NCI-H748 treated with DMSO at 0.1 percent for 48 hours (cell line): ENCODE results near the gene UBTD2.

Source experiments
- DNase-seq: peaks from one replicate; lab custom pipeline; 2025; lab: John Stamatoyannopoulos, UW

Gene UBTD2

DNA sequence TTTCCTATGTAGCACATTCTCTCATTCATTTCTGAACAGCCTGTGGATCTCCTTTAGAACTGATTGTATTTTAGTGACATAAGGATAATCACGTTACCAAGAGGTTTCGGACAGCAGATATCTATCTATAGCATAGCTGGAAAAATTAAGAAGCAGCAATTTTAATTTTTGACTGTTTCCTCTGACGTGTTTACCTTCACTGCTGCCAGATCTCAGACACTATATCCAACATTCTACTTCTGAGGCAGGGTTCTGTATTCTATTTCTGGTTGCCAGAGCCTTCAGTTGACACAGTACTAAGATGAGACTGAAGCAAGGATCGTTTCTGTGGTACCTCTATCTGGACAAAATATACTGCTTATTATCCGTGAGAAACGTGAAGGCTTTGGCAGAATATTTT lies 89.7 kb downstream of the UBTD2 start, which contains the start of gene EFCAB9:
EFCAB9 (plus strand) TSS at position 301 of the 400 bp plus-strand sequence; CDS start at position 302, 1 bp downstream.
- DNase-seq = no peak

DNA sequence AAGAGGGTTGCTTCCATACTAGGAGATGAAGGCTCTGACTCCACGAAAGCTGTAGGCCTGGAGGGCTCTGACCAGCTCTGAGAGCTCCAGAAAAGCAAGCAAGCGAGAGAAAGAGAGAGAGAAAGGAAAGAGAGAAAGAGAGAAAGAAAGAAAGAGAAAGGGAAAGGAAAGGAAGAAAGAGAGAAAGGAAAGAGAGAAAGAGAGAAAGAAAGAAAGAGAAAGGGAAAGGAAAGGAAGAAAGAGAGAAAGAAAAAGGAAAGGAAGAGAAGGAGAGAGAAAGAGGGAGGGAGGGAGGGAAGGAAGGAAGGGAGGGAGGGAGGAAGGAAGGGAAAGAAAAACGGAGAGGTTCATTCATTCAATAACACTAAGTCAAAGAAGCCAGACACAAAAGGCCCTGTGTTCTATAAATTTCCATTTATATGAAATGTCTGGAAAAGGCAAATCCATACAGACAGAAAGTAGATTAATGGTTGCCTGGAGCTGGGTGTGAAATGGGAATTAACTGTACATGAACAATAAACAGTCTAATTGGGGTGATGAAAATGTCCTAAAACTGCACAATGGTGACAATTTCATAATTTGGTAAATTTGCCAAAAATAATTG lies 93.8 kb downstream of the UBTD2 start:
- DNase-seq = no peak

- DNase-seq = no peak
Observed at GRCh38 chr5:172188893-172189692, 94.5 kb downstream of the UBTD2 start.

DNA sequence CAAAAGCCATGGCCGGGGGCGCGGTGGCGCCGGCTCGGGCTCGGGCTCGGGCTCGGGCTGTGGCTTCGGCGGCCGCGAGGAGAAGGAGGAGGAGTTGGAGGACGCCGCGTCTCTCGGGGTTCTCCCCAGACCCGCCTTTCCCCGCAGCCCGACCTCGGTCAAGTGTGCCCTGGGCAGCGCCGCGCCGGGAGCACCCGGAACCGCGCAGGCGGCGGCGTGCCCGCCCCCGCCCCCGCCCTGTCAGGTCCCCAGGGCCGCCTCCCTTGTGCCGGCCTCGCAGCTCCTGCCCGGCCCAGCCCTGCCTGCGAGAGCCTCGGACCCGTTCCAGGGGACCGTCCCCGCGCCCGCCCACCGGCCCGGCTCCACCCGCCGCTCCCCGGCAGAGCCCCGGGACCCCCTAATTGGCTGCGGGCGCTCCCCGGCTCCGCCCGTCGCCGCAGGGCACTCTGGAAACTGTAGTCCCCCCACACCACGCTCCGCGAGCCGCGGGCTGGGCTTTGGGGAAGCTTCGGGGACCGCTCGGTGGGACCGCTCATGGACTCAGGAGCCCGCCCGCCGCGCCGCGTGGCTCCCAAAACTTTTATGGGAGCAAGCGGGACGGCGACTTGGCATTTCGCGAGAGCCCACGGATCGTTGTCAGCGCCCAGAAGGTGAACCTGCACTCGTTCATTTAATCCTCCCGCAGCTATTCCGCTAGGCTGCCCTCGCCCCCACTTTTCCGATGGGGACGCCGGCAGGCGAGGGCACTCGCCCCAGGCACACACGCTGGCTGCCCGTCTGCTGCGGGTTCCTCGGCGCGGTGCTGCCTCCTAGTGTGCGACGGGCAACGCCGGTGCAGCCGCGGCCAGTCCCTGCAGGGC lies 95.3 kb downstream of the UBTD2 start, which contains the start of gene STK10:
STK10 (minus strand) TSS at position 192 of the 860 bp plus-strand sequence; CDS start at position 10, 182 bp downstream.
- peak; percentile 82 for DNase-seq

DNA sequence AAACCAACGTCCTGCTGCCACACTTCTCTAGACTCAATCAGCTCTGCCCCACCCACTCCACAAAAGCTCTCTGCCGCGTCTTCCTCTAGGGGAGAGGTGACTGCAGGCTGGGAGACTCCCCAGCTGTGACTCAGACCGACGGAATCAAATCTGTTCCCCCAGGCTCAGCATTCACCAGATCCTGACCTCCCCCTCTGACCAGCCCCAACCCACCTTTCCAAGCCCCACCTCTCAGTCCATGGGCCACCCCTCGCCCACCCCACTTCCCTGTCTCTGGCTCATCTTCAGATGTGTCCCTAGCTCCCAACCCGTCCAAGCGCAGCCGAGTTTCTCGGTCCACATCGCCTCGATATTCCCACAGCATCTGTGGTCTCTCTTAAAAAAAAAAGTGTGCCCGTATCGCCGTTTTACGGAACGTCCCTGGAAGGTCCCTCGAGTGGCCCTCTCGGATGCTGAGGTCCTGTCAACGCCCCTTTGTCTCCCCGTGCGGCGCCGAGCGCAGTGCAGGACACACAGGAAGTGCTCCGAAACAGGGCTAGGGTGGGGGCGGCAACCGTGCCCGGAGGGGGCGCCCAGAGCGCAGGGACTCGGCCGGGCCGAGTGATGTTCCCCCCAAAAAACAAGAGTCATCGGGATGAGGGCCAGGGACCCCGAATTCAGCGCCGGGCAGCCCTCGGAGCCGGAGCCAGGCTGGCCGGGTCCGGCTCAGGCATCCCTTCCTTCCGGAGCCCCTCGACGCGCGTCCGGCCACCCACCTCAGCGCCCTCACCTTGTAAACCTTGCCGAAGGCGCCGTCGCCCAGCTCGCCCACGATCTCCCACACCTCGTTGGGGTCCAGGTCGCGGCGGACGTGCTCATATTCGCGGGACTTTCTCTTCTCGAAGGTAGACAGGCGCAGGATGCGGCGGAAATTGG lies 96.2 kb downstream of the UBTD2 start:
- peak; percentile 25 for DNase-seq

GRCh38 chr5:172186114-172186695 lies 97.4 kb downstream of the UBTD2 start:
- no peak for DNase-seq

- DNase-seq = no peak
Observed at GRCh38 chr5:172185096-172185461, 98.5 kb downstream of the UBTD2 start.

GRCh38 chr5:172183881-172184280 lies 99.7 kb downstream of the UBTD2 start:
- no peak for DNase-seq

DNA sequence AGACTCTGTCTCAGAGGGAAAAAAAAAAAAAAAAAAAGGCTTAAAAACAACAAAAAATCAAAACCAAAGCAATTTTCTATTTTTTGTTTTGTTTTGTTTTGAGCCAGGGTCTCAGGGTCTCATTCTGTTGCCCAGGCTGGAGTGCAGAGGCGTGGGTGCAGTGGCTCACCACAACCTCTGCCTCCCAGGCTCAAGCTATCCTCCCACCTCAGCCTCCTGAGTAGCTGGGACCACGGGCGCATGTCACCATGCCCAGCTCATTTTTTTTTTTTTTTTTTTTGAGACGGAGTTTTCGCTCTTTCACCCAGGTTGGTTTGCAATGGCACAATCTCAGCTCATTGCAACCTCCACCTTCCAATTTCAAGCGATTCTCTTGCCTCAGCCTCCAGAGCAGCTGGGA lies 101.3 kb downstream of the UBTD2 start:
- DNase-seq = no peak

DNA sequence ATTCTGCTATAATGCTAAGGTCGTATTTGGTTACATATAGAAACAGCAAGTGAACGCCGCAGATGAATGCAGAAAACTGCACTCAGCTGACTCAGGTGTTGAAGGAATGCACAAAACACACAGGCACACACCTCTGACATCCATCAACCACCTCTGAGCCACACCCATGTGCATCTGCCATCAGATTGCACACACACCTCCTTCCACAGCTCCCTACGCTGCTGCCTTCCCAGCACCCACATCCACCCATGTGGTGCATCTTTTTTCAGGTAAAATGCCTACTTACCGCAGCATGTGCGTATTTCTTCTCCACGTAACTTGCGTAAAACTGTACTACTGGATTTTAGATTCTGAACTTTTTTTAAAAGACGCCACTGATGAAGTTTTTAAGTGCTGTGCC lies 102.6 kb downstream of the UBTD2 start:
- no peak for DNase-seq

DNA sequence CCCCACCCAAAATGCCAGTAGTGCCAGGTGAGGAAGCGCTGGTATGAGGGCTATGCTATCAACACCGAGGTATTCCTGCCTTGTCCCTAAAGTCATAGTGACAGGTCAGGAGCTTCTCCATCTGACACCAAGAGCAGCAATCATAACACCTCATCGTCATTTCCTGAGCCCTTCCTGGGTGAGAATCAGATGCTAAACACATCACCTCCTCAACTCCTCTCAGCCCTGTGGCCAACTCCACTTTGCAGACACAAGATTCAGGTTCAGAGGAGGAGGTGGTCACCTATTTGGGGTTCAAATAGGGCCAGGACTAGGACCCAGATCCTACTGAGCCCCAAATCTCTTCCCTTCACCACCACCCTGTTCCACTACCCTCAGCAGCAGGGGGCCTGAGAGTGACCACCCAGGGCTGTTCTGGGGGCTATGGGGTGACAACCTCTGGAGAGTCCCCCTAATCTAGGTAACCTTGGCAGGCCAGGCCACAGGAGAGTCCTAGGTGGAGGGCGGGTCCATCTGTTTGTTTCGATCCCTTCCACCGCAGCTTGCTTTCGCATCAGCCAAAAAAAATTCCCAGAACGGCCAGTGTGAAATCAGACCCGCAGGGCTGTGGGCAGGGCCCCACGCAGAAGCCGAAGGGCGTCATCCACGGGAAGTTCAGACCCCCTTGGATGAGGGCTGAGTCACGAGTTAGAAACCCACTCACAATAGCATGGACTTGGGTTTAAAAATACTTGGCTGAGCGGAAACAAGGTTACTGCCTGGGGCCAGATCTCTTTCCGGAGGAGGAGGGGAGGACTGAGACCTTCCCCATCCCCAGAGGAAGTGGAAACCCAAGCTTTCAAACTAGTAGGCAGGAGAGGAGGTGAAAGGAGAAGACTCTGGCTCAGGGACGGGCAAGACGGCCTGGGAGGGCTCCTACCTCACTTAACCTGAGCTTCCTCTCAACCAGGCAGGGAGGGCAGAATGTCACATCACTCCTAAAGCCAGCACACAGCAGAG lies 104.3 kb downstream of the UBTD2 start:
- no peak for DNase-seq

DNA sequence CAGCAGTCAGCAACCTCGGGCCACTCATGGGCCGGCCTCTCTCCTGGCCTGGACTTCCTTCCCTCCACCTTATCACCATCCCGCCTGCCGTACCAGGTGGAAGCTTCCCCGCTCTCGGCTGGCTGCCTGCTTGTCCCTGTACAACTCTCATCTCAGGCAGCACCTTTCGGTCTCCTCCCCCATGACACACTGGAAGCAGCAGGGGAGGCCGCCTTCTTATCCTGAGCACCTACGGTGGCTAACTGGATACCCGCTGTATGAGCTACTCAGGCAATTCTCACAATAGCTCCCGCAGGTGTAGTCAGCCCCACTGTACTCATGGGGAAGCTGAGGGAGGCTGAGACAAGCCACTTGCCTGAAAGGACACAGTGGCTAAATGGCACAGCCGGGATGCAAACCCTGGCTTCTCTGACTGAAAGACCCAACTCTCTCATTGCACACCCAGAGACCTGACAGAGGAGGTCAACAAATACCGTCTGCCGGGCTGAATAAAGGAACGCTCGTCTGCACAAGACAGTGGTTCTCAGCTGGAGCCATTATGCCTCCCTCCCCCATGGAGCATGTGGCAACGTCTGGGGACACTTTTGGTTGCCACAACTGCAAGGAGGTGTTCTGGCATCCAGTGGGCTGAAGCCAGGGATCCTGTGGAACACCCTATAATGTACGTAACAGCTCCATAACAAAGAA lies 105.1 kb downstream of the UBTD2 start:
- no peak for DNase-seq

GRCh38 chr5:172177176-172177575 lies 106.4 kb downstream of the UBTD2 start:
- no peak for DNase-seq

DNA sequence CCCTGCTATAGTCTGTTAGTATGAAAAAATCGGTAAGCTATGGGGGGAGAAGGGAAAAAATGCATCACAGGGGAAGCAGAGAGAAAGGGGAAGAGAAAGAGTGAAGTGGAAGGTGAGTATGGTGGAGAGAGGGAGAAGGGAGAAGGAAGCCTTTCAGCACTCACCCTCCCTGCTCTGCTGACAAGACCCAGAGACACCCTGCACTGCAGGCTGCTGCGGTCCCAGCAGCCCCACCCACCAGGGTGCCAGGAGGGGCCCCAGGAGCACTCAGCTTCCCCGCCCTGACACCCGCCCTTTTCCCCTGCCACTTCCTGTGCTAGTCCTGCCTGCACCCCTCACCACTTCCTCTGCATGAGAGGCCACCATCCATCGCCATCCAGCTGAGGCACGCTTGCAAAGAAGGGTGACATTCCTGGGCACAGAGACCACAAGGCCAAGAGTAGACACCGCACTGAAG lies 108.3 kb downstream of the UBTD2 start:
- no peak for DNase-seq

DNA sequence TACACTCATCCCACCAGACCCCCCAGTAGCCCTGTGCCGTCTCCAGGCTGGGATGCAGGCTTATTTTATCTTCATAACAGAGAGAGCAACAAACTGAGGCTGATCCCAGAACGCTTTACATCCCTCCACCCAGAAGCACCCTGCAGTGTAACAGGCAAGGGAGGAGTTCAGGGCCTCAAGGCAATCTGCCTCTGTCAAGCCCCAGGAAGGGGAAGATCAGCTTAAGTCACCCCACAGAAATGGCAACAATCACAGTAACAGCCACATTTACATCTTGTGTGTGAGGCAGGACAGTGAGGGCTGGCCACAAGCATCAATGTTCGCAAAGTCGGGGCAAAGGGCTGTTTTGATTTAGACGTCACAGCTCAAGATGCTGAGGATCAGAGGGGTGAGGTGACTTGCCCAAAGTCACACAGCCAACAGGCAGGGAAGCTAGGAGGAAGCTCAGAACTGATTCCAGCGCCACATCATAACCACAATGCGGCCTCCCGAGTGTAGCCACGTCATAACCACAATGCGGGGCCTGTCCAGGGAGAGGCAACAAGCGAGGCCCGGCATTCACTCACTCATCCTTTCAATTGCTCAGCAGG lies 109.9 kb downstream of the UBTD2 start:
- no peak for DNase-seq

DNA sequence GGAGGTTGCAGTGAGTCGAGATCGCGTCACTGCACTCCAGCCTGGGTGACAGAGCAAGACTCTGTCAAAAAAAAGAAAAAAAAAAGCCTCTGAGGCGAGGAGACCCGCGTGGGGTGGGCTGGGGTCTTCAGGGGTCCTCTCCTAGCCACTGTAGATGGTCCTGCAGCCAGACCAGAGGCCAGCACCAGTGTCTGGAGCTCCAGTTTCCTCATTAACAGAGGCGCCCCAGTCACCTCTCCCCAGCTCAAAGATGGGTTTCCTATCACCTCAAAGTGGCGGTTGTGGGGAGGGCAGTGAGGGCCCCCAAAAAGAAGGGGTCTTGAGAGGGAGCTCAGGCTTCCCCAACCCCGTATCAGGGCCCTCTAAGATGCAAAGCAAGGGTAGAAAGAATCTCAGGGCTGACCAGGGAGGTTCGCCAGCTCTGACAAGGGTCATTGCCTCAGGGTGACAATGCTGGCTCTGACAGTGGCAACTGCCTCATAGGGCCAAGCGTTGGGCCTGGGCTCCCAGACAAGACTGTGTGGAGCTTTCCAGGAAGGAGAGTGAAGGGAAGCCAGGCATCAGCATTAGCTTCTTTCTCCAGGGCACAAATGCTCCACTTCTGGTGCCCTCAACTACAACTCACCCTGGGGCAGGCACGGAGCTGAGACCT lies 110.5 kb downstream of the UBTD2 start:
- DNase-seq = no peak

- no peak for DNase-seq
Observed at GRCh38 chr5:172171118-172171517, 112.4 kb downstream of the UBTD2 start.

- DNase-seq = no peak
Observed at GRCh38 chr5:172170251-172170701, 113.3 kb downstream of the UBTD2 start.
